ENCODE data around the gene CFAP141. TPM values are rescaled to one million over a fixed set of nuclear protein-coding genes. Genes with fewer than 3 reads are reported as not detected.
"Not testable (repeated sequence)": the region's sequence is repeated elsewhere in the genome, so short reads cannot be mapped to it uniquely, and the experiment has no call there.

The CFAP141 gene
- total RNA-seq, 1 experiment from 2014 or later = not detected

DNA sequence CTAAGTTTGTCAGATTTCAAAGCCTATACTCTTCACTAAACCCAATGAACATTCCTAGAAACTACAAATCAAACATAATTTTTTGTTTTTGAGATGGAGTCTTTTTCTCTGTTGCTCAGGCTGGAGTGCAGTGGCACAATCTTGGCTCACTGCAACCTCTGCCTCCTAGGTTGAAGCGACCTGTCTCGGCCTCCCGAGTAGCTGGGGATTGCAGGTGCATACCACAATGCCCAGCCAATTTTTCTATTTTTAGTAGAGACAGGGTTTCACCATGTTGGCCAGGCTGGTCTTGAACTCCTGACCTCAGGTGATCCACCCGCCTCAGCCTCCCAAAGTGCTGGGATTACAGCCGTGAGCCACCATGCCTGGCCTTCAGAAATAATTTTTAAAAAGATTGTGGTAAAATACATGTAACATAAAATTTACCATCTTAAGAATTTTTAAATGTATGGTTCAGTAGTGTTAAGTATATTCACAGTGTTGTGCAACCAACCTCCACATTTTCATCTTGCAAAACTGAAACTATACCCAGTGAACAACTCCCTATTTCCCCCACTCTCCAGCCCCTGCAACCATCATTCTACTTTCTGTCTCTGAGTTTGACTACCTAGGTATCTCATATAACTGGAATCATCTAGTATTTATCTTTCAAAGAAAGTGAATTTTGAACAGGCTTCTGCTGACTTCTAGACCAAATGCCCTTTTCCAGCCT, 2.7 kb upstream of the CFAP141 start:
- TF ChIP-seq, protein P1, sequence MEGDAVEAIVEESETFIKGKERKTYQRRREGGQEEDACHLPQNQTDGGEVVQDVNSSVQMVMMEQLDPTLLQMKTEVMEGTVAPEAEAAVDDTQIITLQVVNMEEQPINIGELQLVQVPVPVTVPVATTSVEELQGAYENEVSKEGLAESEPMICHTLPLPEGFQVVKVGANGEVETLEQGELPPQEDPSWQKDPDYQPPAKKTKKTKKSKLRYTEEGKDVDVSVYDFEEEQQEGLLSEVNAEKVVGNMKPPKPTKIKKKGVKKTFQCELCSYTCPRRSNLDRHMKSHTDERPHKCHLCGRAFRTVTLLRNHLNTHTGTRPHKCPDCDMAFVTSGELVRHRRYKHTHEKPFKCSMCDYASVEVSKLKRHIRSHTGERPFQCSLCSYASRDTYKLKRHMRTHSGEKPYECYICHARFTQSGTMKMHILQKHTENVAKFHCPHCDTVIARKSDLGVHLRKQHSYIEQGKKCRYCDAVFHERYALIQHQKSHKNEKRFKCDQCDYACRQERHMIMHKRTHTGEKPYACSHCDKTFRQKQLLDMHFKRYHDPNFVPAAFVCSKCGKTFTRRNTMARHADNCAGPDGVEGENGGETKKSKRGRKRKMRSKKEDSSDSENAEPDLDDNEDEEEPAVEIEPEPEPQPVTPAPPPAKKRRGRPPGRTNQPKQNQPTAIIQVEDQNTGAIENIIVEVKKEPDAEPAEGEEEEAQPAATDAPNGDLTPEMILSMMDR (IDR thresholded peaks at IDR 0.05; ENCODE audit: unreplicated experiment) = no peak
- intact Hi-C loops (cut with micrococcal nuclease) = no loop called here
- Mint-ChIP-seq H3K9me3 (ENCODE audit: unreplicated experiment) (no peaks in the 10 kb centered on the region), H3K4me1 (ENCODE audit: insufficient read depth, unreplicated experiment) (no peaks in the 10 kb centered on the region), H3K27ac (ENCODE audit: low read depth, unreplicated experiment) (no peak overlapping the region), H3K4me3 (ENCODE audit: unreplicated experiment) (no peak overlapping the region), H3K36me3 (ENCODE audit: insufficient read depth, unreplicated experiment) (peaks cover 89% of the 10 kb centered on the region), H3K27me3 (ENCODE audit: insufficient read depth, unreplicated experiment) (no peaks in the 10 kb centered on the region)
- ChIA-PET POLR2A (interaction anchor here (0.7 to 5.1 kb wide), 5 partner anchors 10 to 767 kb away, joined by 3 to 43 read pairs (median 5); partner anchors contain the start of gene UBAP2L), CTCF (interaction anchor here (0.6 to 4.0 kb wide), 3 partner anchors 10 to 51 kb away, joined by 3 to 29 read pairs (median 14); no protein-coding TSS in a partner anchor)
- no TSS peak for BruUV-seq (replicated peaks)
- no peak for DNase-seq (ENCODE audit: unreplicated experiment)

DNA sequence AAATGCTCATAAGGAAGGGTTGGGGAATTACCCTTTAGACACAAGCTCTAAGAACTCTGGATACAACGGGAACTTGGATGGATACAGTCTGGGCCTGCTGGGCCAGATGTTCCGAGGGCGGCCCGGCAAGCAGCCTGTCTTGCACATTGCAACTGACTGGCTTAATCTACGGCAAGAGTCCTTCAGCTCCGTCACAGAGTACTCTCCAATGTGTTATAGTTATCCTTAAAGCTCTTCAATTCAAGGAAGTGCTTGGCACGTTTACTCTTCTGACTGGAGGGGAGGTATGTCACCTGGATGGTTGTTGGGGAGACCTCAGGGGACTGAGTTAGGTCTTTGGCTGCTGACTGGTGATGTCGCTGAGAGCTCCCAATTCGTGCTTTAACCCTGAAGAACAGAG, 1.1 kb upstream of the CFAP141 start:
- no peaks in the 10 kb centered on the region for H3K9me3 Mint-ChIP-seq (ENCODE audit: unreplicated experiment)
- TF ChIP-seq, protein P1 (IDR thresholded peaks at IDR 0.05; ENCODE audit: unreplicated experiment) = no peak
- H3K4me1 Mint-ChIP-seq (ENCODE audit: insufficient read depth, unreplicated experiment) = no peaks in the 10 kb centered on the region
- CTCF ChIA-PET = interaction anchor here (0.6 to 4.0 kb wide), 6 partner anchors 9 to 70 kb away, joined by 3 to 29 read pairs (median 4); no protein-coding TSS in a partner anchor
- H3K27me3 Mint-ChIP-seq (ENCODE audit: insufficient read depth, unreplicated experiment) = no peaks in the 10 kb centered on the region
- POLR2A ChIA-PET = interaction anchor here (0.5 to 5.1 kb wide), 8 partner anchors 8 to 176 kb away, joined by 3 to 43 read pairs (median 3); partner anchors contain the start of gene UBAP2L
- H3K4me3 Mint-ChIP-seq (ENCODE audit: unreplicated experiment) = no peak overlapping the region
- intact Hi-C loops (cut with micrococcal nuclease) = no loop called here
- no peak overlapping the region for H3K27ac Mint-ChIP-seq (ENCODE audit: low read depth, unreplicated experiment)
- DNase-seq (ENCODE audit: unreplicated experiment) = no peak
- peaks cover 73% of the 10 kb centered on the region for H3K36me3 Mint-ChIP-seq (ENCODE audit: insufficient read depth, unreplicated experiment)
- no TSS peak for BruUV-seq (replicated peaks)

DNA sequence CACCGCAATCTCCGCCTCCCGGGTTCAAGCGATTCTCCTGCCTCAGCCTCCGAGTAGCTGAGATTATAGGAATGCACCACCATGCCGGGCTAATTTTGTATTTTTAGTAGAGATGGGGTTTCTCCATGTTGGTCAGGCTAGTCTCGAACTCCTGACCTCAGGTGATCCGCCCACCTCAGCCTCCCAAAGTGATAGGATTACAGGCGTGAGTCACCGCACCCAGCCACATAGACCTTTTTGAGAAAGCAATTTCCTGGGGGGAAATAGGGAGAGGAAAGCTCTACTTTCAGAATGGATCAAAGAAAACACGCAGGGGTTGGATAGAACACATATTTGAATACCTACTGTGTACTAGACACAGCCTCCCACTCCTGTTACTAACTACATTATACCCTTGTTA, 355 bp downstream of the CFAP141 start:
- intact Hi-C loops (cut with micrococcal nuclease); DNase-seq (ENCODE audit: unreplicated experiment); CTCF ChIA-PET; BruUV-seq (replicated peaks); H3K4me1 Mint-ChIP-seq (ENCODE audit: insufficient read depth, unreplicated experiment); H3K4me3 Mint-ChIP-seq (ENCODE audit: unreplicated experiment); H3K9me3 Mint-ChIP-seq (ENCODE audit: unreplicated experiment); H3K27me3 Mint-ChIP-seq (ENCODE audit: insufficient read depth, unreplicated experiment): not testable (repeated sequence)
- Mint-ChIP-seq H3K27ac (ENCODE audit: low read depth, unreplicated experiment) (peak overlapping the region; percentile 8), H3K36me3 (ENCODE audit: insufficient read depth, unreplicated experiment) (peaks cover 58% of the 10 kb centered on the region)
- POLR2A ChIA-PET = interaction anchor here (10.3 kb wide), 1 partner anchor 12 kb away, joined by 167 read pairs; the partner anchor contains the start of gene UBAP2L

DNA sequence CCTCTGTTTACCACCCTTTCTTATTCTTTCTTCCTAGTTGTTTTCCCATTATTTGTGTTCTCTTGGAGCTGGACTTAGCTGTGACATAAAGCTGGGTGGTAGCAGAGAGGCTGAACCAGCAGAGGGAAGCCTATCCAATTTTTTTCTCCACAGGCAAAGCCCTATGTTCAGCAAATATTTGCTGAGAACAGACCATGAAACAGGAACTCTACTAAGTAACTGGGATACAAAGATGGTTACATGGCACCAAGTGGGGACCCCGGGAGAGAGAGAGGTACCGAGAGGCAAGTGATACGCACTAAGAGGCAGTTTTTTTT, 6.6 kb downstream of the CFAP141 start:
- CTCF ChIA-PET = interaction anchor here (0.6 to 3.2 kb wide), 27 partner anchors 8 to 347 kb away, joined by 3 to 29 read pairs (median 5); partner anchors contain the start of genes HAX1 and UBAP2L
- intact Hi-C loops (cut with micrococcal nuclease) = no loop called here
- no peak for DNase-seq (ENCODE audit: unreplicated experiment)
- H3K4me1 Mint-ChIP-seq (ENCODE audit: insufficient read depth, unreplicated experiment) = peaks cover 8% of the 10 kb centered on the region
- TF ChIP-seq, protein P1 (IDR thresholded peaks at IDR 0.05; ENCODE audit: unreplicated experiment) = no peak
- H3K27me3 Mint-ChIP-seq (ENCODE audit: insufficient read depth, unreplicated experiment) = no peaks in the 10 kb centered on the region
- no TSS peak for BruUV-seq (replicated peaks)
- POLR2A ChIA-PET = interaction anchor here (0.8 to 10.3 kb wide), 9 partner anchors 8 to 132 kb away, joined by 3 to 167 read pairs (median 5); partner anchors contain the start of gene UBAP2L
- H3K4me3 Mint-ChIP-seq (ENCODE audit: unreplicated experiment) = no peak overlapping the region
- no peak overlapping the region for H3K27ac Mint-ChIP-seq (ENCODE audit: low read depth, unreplicated experiment)
- no peaks in the 10 kb centered on the region for H3K9me3 Mint-ChIP-seq (ENCODE audit: unreplicated experiment)
- H3K36me3 Mint-ChIP-seq (ENCODE audit: insufficient read depth, unreplicated experiment) = no peaks in the 10 kb centered on the region
